Liver (tissue), 3 donors: ENCODE results near the gene IFNAR1.

Experiments
- ATF3 ChIP-seq: IDR thresholded peaks from 2 replicates; pipeline ENCODE4 v1.6.1; 2016; ENCODE audit warnings: antibody characterized with exemption
- CTCF ChIP-seq: fragments of 150-350 bp; IDR thresholded peaks from 2 replicates; pipeline ENCODE4 v1.5.1; 2017; ENCODE audit warnings: improper control_type of control experiment, low read depth, low read length; ENCODE audit not compliant: missing input control
- EGR1 ChIP-seq, 2 donors: IDR thresholded peaks; 2 replicates each; pipeline ENCODE4 v1.6.1; 2016 to 2018; ENCODE audit warnings: antibody characterized with exemption in 2 of 2, low read depth in 2 of 2
- GABPA ChIP-seq, 2 donors: IDR thresholded peaks in 1 of 2; conservative IDR thresholded peaks in 1 of 2; 2 replicates each; pipeline ENCODE4 v1.6.1; 2016; ENCODE audit warnings: antibody characterized with exemption in 2 of 2, mild to moderate bottlenecking in 1 of 2, moderate library complexity in 1 of 2
- HNF4A ChIP-seq, 2 donors: conservative IDR thresholded peaks; 2 replicates each; pipeline ENCODE4 v1.6.1; 2016; ENCODE audit warnings: antibody characterized with exemption in 2 of 2, mild to moderate bottlenecking in 2 of 2
- MAX ChIP-seq: IDR thresholded peaks from 2 replicates; pipeline ENCODE4 v1.6.1; 2016; ENCODE audit warnings: antibody characterized with exemption
- RAD21 ChIP-seq, 2 donors: IDR thresholded peaks; 2 replicates each; pipeline ENCODE4 v1.6.1; 2016; ENCODE audit warnings: antibody characterized with exemption in 2 of 2, mild to moderate bottlenecking in 2 of 2
- RXRA ChIP-seq, 2 donors: IDR thresholded peaks; 2 replicates each; pipeline ENCODE4 v1.6.1; 2017 to 2018; ENCODE audit warnings: antibody characterized with exemption in 2 of 2, mild to moderate bottlenecking in 1 of 2
- SP1 ChIP-seq: IDR thresholded peaks from 2 replicates; pipeline ENCODE4 v1.6.1; 2018; ENCODE audit warnings: antibody characterized with exemption, mild to moderate bottlenecking
- YY1 ChIP-seq: IDR thresholded peaks from 2 replicates; pipeline ENCODE4 v1.6.1; 2016; ENCODE audit warnings: antibody characterized with exemption, mild to moderate bottlenecking
- ZBTB33 ChIP-seq: IDR thresholded peaks from 2 replicates; pipeline ENCODE4 v1.6.1; 2016; ENCODE audit warnings: antibody characterized with exemption
- TF ChIP-seq, protein P1 (sequence below): IDR thresholded peaks from 2 replicates; pipeline ENCODE4 v1.6.1; 2016; ENCODE audit warnings: antibody characterized with exemption, mild to moderate bottlenecking
- donor health status: healthy.
- donor health status: healthy.

DNA sequence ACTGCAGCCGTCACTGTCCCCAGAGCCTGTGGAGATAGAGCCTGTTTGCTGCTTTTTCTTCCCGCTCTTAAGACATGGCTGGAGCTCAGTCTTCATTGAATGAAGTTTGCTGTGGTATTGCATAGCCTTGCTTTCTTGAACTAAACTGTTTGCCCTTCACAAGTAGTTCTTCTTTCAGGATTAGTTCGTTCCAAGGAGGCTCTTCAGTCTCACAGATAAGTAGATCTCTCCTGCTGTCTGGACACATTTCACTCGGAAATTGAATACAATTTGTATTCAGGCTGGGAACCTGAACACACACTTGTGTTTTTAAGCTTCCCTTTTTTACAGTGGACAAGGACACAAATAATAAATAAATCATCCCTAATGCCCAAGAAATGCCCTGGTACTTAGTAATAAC lies 34.7 kb downstream of the IFNAR1 start:
- no peak for TF ChIP-seq CTCF
- TF ChIP-seq, protein P1, sequence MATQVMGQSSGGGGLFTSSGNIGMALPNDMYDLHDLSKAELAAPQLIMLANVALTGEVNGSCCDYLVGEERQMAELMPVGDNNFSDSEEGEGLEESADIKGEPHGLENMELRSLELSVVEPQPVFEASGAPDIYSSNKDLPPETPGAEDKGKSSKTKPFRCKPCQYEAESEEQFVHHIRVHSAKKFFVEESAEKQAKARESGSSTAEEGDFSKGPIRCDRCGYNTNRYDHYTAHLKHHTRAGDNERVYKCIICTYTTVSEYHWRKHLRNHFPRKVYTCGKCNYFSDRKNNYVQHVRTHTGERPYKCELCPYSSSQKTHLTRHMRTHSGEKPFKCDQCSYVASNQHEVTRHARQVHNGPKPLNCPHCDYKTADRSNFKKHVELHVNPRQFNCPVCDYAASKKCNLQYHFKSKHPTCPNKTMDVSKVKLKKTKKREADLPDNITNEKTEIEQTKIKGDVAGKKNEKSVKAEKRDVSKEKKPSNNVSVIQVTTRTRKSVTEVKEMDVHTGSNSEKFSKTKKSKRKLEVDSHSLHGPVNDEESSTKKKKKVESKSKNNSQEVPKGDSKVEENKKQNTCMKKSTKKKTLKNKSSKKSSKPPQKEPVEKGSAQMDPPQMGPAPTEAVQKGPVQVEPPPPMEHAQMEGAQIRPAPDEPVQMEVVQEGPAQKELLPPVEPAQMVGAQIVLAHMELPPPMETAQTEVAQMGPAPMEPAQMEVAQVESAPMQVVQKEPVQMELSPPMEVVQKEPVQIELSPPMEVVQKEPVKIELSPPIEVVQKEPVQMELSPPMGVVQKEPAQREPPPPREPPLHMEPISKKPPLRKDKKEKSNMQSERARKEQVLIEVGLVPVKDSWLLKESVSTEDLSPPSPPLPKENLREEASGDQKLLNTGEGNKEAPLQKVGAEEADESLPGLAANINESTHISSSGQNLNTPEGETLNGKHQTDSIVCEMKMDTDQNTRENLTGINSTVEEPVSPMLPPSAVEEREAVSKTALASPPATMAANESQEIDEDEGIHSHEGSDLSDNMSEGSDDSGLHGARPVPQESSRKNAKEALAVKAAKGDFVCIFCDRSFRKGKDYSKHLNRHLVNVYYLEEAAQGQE = no peak
- TF ChIP-seq RAD21 (IDR thresholded peaks at IDR 0.05) = no peak
- no peak for TF ChIP-seq MAX
- no peak for TF ChIP-seq ZBTB33
- TF ChIP-seq ATF3 = no peak
- no peak for TF ChIP-seq GABPA (IDR thresholded peaks at IDR 0.05 in 1 of 2, conservative IDR thresholded peaks at IDR 0.05 in 1 of 2)
- TF ChIP-seq EGR1 (IDR thresholded peaks at IDR 0.05; ENCODE audit: low read depth in 2 of 2) = no peak
- no peak for TF ChIP-seq SP1
- TF ChIP-seq YY1 = no peak
- TF ChIP-seq HNF4A (conservative IDR thresholded peaks at IDR 0.05) = no peak
- TF ChIP-seq RXRA (IDR thresholded peaks at IDR 0.05) = no peak
